Uterus (tissue), 4 donors: ENCODE data around the gene PDGFD. TPM values are rescaled to one million over a fixed set of nuclear protein-coding genes. Genes with fewer than 3 reads are reported as not detected.

ENCODE experiments used
- DNase-seq, 2 donors: peaks; one replicate each; pipeline ENCODE4 v3.0.0-alpha.2; 2019 to 2020
- H3K27ac ChIP-seq, 2 donors: fragments of 200-600 bp; sonication (generic); 1 replicate in 1 of 2; 2 replicates in 1 of 2; pipeline ENCODE4 v1.5.1; 2016 to 2018
- H3K27me3 ChIP-seq, 2 donors: fragments of 200-600 bp; sonication (generic); one replicate each; pipeline ENCODE4 v1.5.1; 2018 to 2019; ENCODE audit warnings: control low read depth in 1 of 2
- H3K36me3 ChIP-seq, 2 donors: fragments of 200-600 bp; sonication (generic); one replicate each; pipeline ENCODE4 v1.5.1; 2019; ENCODE audit warnings: control low read depth in 1 of 2
- H3K4me1 ChIP-seq, 2 donors: fragments of 200-600 bp; sonication (generic); one replicate each; pipeline ENCODE4 v1.5.1; 2018 to 2019; ENCODE audit warnings: control low read depth in 1 of 2
- H3K4me3 ChIP-seq, 2 donors: fragments of 200-600 bp; sonication (generic); 1 replicate in 1 of 2; 2 replicates in 1 of 2; pipeline ENCODE4 v1.5.1; 2018 to 2019; ENCODE audit warnings: mild to moderate bottlenecking in 1 of 2
- H3K9me3 ChIP-seq, 2 donors: fragments of 200-600 bp; sonication (generic); one replicate each; pipeline ENCODE4 v1.5.1; 2019; ENCODE audit warnings: control low read depth in 1 of 2
- CTCF ChIP-seq, 4 experiments: fragments of 200-600 bp in 2 of 4; fragments of 450-650 bp in 2 of 4; sonication (generic) in 2 of 4; IDR thresholded peaks; one replicate each; pipeline ENCODE4 v1.5.1; 2016 to 2019; ENCODE audit warnings: antibody characterized with exemption in 4 of 4, mild to moderate bottlenecking in 2 of 4, moderate library complexity in 1 of 4
- POLR2A ChIP-seq, 2 donors: fragments of 450-650 bp; IDR thresholded peaks; one replicate each; pipeline ENCODE4 v1.6.1; 2016; ENCODE audit warnings: antibody characterized with exemption in 2 of 2, mild to moderate bottlenecking in 1 of 2, moderate library complexity in 1 of 2
- intact Hi-C: fragments of 100-400 bp; cut with DNase I; formaldehyde crosslinking; loops from one replicate; pipeline ENCODE4 v1.15.1; 2023; ENCODE audit warnings: low total_unique reads
- total RNA-seq, 4 donors: library from RNA; depleted of rRNA in 3 of 4; stranded (reverse); fragments of >200 nt in 3 of 4; gene quantifications; one replicate each; pipeline versions ENCODE4 v1.1.0 to v1.2.4, GENCODE V29; 2014 to 2023
- donor health status: DM: yes; HTN: yes; CAD: no.

Gene PDGFD
- total RNA-seq, 4 donors from 2014 or later, result 2.8 to 57.9 (median 23.9) TPM

- Histone ChIP-seq H3K4me3 (no peak overlapping the region), H3K4me1 (no peaks in the 10 kb centered on the region), H3K27ac (no peak overlapping the region), H3K9me3 (no peaks in the 10 kb centered on the region), H3K36me3 (no peaks in the 10 kb centered on the region), H3K27me3 (no peaks in the 10 kb centered on the region)
- no peak for TF ChIP-seq POLR2A (IDR thresholded peaks at IDR 0.05)
- TF ChIP-seq CTCF (IDR thresholded peaks at IDR 0.05), result no peak
- no peak for DNase-seq
- intact Hi-C loops, result no loop called here
Observed at GRCh38 chr11:103862802-103863174, 301.2 kb downstream of the PDGFD start.

- H3K27me3 ChIP-seq, result no peaks in the 10 kb centered on the region
- intact Hi-C loops, result no loop called here
- no peak overlapping the region for H3K27ac ChIP-seq
- no peak for DNase-seq
- no peak for TF ChIP-seq CTCF (IDR thresholded peaks at IDR 0.05)
- no peak for TF ChIP-seq POLR2A (IDR thresholded peaks at IDR 0.05)
- no peaks in the 10 kb centered on the region for H3K4me1 ChIP-seq
- no peak overlapping the region for H3K4me3 ChIP-seq
- H3K9me3 ChIP-seq, result no peaks in the 10 kb centered on the region
- no peaks in the 10 kb centered on the region for H3K36me3 ChIP-seq
Observed at GRCh38 chr11:103862094-103862801, 301.7 kb downstream of the PDGFD start.

Other genes with a start within 250 kb of the PDGFD start
- gene DDI1, start 127.5 kb downstream of the PDGFD start, total RNA-seq, result not detected